HG03097 (cell line): ENCODE measurements around the gene SRSF7.
"Not testable (repeated sequence)": the region's sequence is repeated elsewhere in the genome, so short reads cannot be mapped to it uniquely, and the experiment has no call there.

Experiments
- ATAC-seq: cut with Tn5 transposase; IDR thresholded peaks from one replicate; pipeline ENCODE4 v1.9.1; 2021; ENCODE audit not compliant: unreplicated experiment, low FRiP score

The SRSF7 gene

DNA sequence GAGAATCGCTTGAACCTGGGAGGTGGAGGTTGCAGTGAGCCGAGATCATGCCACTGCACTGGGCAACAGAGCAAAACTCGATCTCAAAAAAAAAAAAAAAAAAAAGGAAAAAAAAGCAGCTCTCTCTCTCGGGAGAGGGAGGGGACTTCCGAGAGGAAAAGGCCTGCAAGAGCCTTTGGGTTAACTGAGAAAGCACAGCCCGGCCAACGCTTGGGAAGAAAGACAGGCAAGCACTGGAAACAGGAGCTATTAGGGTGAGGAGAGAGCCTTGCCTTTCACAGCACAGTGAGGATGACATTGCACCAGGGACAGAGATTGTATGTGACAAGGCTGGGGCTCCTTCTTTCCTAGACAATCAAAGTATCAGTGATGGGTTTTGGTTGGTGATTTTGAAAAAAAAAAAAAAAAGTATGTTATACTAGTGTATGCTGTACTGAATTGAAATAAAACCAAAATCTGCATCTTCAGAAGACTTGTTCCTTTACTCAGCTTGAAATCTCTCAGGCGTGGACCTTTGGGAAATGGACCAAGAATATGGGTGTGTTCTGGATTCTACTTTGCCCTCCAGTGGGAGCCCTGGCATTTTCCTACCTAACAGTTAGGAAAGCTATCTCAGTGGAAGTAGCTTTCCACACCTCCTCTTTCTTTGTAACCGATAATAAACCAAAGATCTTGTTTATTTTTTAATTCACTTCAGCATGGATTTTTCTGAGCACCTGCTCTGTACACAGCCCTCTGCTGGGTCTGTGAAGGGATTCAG is 16.7 kb downstream of the SRSF7 start:
- no peak for ATAC-seq

DNA sequence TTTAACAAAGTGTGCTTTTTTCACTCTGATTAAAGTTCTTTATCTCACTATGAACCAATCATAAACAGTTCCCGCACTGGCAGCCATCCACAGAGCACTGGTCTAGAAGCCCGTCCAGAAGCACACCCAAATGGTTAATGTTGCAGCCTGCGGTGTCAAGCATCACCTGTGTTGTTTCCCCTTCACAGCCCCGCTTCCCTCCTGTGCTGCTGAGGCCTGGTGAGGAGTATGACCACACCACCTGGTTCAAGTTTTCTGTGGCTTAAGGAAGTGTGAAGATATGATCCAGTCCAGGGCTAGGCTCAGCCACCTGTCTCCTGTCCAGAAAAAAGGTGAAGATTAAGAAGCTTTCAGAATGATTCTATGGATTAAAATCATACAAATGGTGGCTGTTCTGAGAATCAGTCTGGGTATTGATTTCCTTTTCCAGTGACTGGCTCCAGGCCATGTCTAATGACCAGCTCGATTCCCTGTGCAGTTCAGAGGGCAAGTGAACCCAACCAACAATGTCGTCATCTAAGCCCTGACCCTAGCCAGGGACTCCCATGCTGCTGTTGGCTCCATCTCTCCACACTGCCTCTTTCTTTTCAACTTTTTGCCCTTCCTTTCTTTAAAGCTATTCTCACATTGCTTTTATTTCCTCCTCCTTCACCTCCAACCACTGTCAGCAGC is 17.7 kb downstream of the SRSF7 start:
- ATAC-seq = no peak

DNA sequence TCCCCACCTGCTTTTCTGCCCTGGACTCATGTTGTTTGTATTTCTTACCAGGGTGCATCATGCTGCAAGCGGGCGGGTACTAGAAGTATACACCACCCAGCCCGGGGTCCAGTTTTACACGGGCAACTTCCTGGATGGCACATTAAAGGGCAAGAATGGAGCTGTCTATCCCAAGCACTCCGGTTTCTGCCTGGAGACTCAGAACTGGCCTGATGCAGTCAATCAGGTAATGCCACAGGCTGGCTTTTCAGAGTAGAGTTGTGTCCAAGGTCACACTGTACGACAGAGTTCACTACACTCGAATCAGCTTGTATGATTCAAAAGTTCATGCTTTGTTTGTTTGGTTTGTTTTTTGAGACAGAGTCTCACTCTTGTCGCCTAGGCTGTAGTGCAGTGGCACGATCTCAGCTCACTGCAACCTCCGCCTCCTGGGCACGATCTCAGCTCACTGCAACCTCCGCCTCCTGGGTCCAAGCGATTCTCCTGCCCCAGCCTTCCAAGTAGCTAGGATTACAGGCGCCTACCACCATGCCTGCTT is 19.4 kb downstream of the SRSF7 start:
- no peak for ATAC-seq

DNA sequence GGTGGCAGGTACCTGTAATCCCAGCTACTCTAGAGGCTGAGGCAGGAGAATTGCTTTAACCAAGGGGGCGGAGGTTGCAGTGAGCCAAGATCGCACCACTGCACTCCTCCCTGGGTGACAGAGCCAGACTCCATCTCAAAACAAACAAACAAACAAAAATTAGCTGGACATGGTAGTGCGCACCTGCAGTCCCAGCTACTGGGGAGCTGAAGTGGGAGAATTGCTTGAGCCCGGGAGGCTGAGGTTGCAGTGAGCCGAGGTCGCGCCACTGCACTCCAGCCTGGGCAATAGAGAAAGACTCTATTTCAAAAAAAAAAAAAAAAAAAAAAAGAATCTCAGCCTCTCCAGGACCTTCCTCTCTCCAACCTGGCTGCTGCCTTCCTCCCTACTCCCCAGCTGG is 20.1 kb downstream of the SRSF7 start:
- ATAC-seq = no peak

DNA sequence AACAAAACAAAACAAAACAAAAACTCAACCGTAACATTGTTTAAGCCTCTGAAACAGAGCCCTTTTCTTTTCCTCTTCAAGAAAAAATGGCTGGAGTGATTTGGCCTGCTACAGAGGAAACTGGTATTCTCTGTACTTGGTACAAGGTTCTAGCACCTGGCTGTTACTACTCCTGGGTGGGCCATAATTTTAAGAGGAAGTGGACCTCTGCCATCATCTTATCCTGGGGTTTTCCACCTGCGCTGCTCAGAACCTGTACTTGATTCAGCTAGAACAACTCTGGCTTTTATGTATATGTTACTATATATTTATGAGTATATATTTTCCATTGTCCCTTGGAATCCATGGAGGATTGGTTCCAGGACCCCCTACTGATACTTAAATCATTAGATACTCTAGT is 22.5 kb downstream of the SRSF7 start:
- ATAC-seq = no peak

DNA sequence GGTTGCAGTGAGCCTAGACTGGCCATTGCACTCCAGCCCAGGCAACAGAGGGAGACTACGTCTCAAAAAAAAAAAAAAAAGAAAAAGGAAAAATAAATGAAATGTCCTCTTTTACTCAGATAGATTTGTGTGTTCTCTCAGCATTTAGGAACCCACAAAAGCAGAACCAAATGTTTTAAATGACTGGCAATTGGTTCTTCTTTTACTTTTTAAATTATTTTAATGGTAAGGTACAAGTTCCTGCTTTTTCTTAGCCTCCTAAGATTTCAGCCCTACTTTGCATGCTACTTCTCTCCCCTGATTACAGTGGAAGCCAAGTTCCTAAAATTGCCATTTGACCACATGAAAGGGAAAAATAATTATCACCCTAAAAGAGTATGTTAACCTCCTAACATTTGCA is 23.5 kb downstream of the SRSF7 start:
- ATAC-seq = no peak

DNA sequence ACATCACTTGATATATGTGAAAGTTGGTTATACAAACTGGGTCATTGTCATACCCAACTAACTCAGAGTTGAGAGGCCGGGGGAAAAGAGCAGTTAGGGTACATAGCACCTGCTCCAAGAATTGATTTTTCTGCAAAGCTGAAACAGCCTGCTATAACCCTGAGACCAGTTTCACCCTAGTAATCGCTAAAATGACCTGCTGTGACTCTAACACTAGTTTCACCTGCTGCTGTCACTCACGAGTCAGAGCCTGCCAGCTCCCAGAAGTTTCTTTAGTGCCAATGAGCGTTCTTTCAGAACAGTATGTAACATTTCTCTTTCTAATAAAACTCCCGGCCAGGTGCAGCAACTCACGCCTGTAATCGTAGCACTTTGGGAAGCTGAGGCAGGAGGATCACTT is 28.0 kb downstream of the SRSF7 start:
- no peak for ATAC-seq

DNA sequence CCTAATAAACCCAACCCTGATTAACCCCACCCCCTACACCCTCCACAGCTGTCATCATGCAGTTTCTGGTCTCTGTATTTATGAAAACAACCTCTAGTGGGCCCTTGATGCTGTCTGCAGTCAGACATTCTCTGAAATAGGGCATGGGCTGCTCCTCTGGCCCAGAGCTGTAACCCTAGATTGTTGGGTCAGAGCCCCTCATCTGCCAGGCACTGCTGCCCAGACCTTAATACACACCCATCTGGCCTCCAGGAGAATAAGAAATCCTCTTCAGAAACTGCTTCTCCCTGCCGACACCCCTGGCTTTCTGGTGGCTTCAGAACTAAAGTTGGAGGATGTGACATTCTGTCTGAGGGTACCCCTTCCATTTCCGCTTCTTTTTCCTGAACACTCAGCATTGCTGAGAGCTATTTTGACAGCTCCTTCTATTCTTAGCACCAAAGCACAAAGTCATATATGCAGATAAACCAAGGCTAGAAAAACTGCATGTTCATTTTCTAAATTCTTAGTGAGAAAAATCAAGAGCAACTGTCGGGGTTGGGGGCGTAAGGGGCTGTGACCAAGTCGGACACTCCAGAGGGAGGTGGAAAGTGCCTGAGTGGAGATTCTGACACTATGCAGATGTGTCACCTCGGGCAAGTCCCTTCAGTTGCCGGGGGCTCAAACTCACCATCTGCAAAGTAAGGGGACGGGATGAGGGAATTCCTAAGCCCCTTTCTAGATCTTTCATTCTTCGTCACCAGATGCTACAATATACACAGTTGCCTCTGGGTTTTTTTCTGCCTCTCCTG is 28.7 kb downstream of the SRSF7 start:
- no peak for ATAC-seq

DNA sequence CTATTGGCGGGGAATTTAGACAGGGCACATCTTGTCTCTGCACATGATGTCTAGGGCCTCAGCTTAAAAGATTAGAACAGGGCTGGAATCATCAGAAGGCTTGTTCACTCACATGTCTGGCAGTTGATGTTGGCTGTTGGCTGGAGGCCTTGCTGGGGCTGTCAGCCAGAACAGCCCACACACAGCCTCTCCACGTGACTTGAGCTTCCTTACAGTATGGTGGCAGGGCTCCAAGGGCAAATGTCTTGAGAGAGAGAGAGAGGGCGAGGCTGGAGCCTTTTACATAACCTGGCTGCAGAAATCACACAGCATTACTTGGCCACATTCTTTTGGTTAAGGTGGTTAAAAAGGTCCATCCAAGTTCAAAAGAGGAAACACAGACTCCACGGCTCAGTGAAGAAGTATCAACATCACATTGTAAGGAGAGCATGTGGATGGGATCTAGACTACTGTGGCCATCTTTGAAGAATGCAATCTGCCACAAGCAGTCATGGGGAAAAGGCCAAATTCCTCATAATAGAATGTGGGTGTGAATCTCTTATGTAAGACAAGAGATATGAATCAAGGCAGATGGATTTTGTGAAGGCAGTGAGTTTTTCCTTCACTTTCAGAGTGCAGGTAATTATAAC is 30.4 kb downstream of the SRSF7 start:
- ATAC-seq = no peak

DNA sequence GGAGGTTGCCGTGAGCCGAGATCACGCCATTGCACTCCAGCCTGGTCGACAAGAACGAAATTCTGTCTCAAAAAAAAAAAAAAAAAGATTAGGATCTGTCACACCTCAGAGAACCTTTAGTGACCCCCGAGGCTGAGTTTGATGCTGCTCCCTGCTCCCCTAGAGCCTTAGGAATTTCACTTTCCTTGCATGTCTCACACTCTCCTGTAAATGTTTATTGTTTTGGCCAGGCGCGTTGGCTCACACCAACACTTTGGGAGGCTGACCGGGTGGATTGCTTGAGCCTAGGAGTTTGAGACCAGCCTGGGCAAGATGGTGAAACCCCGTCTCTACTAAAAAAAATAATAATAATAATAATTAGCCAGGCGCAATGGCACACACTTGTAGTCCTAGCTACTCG is 31.5 kb downstream of the SRSF7 start:
- no peak for ATAC-seq

DNA sequence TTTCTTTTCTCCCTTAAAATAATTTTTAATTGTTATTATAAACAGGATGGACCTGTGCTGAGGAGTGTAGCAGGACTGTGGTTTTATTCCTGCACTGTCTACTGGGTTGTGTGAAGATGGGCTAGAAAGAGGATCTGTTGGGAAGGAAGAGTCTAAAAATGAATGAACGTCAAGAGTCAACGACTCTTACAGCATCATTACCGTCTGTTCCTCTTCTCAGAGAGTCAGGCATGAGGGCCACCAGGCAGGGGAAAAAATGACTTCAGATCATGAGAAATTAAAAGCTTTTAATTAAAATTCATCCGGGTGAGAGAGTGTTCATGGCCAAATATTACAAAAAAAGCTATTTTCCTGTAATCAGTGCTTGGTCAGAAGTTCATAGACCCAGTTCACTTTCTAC is 32.6 kb downstream of the SRSF7 start:
- ATAC-seq = no peak

DNA sequence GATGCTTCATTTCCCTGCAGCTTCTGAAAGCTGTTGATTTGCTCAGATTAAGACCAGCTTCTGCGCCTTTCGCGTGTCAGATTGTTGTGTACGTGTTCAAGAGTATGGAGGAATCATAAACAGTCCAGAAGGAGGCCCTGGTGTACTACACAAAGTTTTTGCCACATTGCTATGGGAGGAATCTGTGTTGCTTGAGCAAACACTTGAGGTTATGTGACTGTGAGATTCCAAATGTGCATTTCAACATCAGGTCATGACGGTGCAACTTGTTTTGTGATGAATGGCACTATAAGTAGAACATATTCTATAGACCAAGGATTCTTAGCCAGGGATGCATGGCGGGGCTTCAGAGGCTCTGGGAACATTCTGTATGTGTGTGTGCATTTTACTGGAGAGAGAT is 35.0 kb downstream of the SRSF7 start:
- no peak for ATAC-seq

DNA sequence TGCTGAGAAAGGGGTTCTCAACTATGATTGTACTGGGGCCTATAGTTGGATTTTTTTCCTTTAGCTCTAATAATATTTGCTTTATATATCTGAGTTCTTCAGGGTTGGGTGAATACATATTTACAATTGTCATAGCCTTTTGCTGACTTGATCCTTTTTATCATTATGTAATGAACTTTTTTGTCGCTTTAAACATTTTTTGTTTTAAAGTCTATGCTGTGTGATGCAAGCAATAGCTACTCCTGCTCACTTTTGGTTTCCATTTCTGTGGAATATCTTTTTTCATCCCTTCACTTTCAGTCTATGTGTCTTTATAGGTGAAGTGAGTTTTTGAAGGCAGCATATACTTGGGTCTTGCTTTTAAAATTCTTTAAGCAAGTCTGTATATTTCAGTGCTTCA is 36.2 kb downstream of the SRSF7 start:
- not testable (repeated sequence) for ATAC-seq

DNA sequence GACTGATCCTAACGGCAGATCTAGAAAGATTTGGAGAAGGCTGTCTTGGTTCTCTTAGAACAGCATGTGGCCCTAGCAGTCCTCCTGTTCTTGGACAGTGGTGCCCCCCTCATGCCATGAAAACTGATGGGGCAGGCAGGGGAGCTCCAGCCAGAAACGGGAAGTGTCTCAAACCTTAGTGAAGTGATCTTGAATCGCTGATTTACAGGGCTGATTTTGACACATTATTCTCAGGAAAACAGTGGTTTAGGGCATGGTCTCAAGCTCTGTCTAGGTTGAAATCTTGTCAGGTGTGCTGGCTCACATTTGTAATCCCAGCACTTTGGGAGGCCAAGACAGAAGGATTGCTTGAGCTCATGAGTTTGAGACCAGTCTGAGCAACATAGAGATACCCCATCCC is 37.8 kb downstream of the SRSF7 start:
- no peak for ATAC-seq

DNA sequence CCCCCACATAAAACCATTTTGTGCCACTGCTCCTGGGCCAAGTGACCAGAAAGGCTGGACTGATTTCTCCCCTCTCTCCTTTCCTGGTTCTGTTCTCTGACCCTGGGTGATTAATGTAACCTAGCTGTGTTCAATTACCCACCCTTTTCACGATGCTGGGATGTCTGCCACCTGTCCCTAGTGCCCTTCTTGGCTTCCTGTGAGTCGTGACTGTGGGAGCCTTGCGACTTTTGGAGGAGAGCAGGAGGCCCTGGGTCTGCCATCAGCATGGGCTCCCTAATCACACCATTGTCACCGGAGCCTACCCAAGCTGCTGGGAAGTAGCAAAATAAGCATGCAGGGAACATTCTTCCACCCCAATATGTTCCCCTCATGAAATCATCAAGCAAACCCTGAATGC is 38.3 kb downstream of the SRSF7 start:
- no peak for ATAC-seq

DNA sequence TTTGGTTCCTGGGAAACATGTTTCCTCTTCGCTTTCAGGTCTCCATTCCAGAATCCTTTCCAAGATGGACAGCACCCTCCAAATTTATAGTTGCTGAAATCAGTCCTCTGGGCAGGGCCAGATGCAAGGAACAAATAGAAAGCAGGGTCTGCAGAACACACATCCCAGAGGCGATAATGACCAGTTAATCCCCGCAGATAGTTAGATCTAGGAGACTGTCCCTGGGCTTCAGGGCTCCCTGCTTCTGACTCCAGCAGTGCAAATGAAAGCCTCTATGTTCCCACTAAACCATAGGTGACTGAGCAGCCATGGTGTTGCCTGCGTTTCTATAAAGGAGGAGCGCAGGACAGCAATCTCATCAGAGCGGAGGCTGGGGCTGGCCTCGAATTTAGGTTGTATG is 38.7 kb downstream of the SRSF7 start:
- no peak for ATAC-seq

DNA sequence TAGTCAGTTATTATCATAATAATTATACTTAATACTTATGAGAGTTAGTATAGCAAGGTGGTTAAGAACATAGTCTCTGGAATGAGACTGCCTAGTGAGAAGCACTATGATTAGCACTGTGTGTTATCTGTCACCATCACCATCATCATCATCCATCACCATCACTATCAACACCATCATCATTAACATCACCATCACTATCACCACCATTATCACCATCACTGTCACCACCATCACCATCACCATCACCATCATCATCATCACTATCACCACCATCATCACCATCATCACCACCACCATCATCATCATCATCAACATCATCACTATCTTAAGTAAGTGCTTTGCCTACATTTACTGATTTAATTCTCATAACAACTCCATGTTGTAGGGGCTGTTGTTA is 39.6 kb downstream of the SRSF7 start:
- ATAC-seq = no peak

DNA sequence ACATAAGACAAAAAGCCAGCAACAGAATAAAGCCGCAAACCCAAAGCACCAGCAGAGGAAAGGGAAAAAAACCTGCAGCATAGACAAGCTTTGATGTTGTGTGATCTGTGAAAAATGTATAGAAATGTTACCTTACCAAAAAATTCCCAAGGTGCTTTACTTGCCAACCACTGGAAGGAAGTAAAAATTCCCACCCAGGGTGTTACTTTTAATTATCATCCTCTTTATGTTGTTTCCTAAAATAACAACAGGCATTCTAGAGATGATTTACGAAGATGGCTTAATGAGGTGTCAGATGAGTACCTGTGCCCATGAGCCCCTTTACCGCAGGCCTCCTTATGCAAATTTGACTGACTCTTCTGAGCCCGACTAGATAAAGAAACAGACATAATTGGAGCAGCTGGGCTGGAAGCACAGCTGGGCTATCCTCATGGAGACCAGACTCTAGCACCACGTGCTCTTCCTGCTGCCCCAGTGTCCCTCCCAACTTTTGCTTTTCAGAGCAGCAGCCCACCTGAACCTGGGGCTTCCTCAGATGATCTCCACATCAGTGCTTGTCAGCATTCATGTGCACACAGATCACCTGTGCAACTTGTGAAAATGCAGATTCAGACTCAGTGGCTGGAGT is 41.5 kb downstream of the SRSF7 start:
- ATAC-seq = no peak

DNA sequence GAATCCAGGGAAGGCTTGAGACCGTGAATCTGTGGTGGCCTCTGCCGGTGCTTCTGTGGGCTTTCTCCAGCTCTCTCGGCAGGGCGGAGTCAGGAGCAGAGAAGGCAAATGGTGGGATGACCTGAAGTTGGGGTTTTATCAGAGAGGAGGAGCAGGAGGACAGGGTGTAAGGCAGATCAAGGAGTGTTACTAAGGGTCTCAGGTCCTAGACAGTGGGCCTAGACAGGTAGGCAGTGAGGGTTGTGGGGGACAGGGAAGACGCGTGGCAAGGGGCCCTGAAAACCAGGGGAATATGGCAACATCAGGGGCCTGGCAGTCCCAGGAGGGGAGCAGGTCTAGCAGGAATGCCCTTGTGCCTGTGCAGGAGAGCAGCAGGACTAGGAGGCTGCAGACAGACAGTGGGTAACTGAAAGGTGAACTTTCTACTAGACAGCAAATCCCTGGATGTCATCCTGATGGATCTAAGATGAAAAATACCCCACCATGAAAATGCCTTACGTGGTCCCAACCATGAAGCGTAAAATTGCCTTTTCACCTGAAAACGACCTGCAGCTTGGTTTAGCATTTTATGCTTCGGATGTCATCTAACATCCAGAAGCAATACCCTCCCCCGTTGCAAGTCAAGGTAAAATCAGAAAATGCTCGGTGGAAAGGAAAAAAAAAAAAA is 42.1 kb downstream of the SRSF7 start:
- ATAC-seq = no peak

DNA sequence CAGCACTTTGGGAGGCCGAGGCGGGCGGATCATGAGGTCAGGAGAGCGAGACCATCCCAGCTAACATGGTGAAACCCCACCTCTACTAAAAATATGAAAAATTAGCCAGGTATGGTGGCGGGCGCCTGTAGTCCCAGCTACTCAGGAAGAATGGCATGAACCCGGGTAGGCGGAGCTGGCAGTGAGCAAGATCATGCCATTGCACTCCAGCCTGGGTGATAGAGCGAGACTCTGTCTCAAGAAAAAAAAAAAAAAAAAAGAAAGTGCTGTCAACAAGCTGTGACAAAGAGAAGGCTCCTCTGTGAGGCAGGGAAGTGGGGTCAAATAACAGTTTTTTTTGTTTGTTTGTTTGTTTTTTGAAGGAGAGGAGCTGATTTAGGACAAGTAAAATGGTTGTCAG is 42.7 kb downstream of the SRSF7 start:
- not testable (repeated sequence) for ATAC-seq
